NCI-H82 treated with DMSO at 0.1 percent for 48 hours (cell line): ENCODE results near the gene NUP205.

ENCODE experiments used
- DNase-seq: peaks from one replicate; lab custom pipeline; 2025; ENCODE audit not compliant: unreplicated experiment; lab: John Stamatoyannopoulos, UW

NUP205 gene

DNA sequence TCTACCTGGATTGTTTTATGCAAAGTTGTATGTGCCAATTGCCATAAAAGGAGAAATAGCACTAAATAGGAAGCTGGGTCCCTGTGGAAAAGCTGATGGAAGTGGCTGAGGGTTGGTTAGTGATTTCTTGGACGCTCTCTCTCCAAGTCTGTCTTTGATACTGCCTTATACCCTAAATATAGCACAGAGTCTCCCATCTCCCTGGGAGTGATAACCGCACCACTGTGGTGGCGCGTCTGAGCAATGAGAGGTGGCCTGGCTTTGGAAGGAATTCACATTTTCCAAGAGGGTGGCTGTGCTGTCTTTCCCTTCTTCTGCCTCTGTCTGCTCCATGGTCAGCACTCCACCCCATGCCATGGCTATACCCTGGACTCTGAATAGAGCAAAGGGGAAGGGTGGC is 135.8 kb downstream of the NUP205 start:
- DNase-seq = no peak

GRCh38 chr7:135697276-135698049 is 139.7 kb downstream of the NUP205 start:
- peak; percentile 70 for DNase-seq
